H1 (cell line): ENCODE results near the gene ACADVL. TPM values are rescaled to one million over a fixed set of nuclear protein-coding genes. Genes with fewer than 3 reads are reported as not detected.

Experiments used
- CTCF ChIA-PET: fragments of 300-600 bp; sonication (Branson Sonifier 250); formaldehyde crosslinking; loops from one replicate; lab custom pipeline; 2021; ENCODE audit not compliant: partially characterized antibody; lab: Charles Lee
- POLR2A ChIA-PET: fragments of 300-600 bp; sonication (Branson Sonifier 250); formaldehyde crosslinking; loops from one replicate; lab custom pipeline; 2021; ENCODE audit warnings: inconsistent platforms; ENCODE audit not compliant: partially characterized antibody; lab: Charles Lee
- DNase-seq, 2 experiments: peaks; one replicate each; pipeline versions ENCODE4 v3.0.0 to v3.0.0-alpha.2; 2010 to 2022; ENCODE audit warnings: low spot score in 2 of 2, low read depth in 1 of 2, mixed read lengths in 1 of 2
- FAIRE-seq: peaks from 2 replicates; lab custom pipeline; 2011; peaks lifted over from hg19 to GRCh38; lab: Jason Lieb, UNC
- H2AFZ ChIP-seq: 2 replicates; pipeline ENCODE4 v1.8.1; 2012; ENCODE audit warnings: low read length, inconsistent platforms
- H2AK5ac ChIP-seq: 2 replicates; pipeline ENCODE4 v1.6.1; 2013; ENCODE audit warnings: low read depth, low read length
- H2BK120ac ChIP-seq: replicated peaks from 2 replicates; pipeline ENCODE3; 2013; ENCODE audit warnings: low read depth, low read length, inconsistent platforms
- H2BK12ac ChIP-seq: 2 replicates; pipeline ENCODE4 v1.6.1; 2013; ENCODE audit warnings: low read depth, low read length
- H2BK15ac ChIP-seq: 2 replicates; pipeline ENCODE4 v1.6.1; 2013; ENCODE audit warnings: low read length
- H2BK20ac ChIP-seq: 2 replicates; pipeline ENCODE4 v1.6.1; 2013; ENCODE audit warnings: low read length
- H2BK5ac ChIP-seq: 2 replicates; pipeline ENCODE4 v1.6.1; 2013; ENCODE audit warnings: low read depth, low read length
- H3K14ac ChIP-seq: 2 replicates; pipeline ENCODE4 v1.6.1; 2013; ENCODE audit warnings: inconsistent platforms; ENCODE audit not compliant: insufficient read length
- H3K18ac ChIP-seq: 2 replicates; pipeline ENCODE4 v1.6.1; 2013; ENCODE audit warnings: low read length; ENCODE audit errors: extremely low read depth
- H3K23ac ChIP-seq: 2 replicates; pipeline ENCODE4 v1.6.1; 2013; ENCODE audit warnings: inconsistent platforms; ENCODE audit not compliant: insufficient read length
- H3K23me2 ChIP-seq: 2 replicates; pipeline ENCODE4 v1.6.1; 2013; ENCODE audit warnings: low read depth, low read length
- H3K27ac ChIP-seq: 2 replicates; pipeline ENCODE4 v1.6.1; 2011; ENCODE audit warnings: low read depth, low read length, inconsistent platforms
- H3K27me3 ChIP-seq, 4 experiments: replicated peaks in 1 of 4; 1 replicate in 1 of 4; 2 replicates in 3 of 4; pipeline versions ENCODE4 v1.6.1 to v1.8.1; 2011 to 2013; ENCODE audit warnings: low read length in 3 of 4, mild to moderate bottlenecking in 3 of 4, inconsistent platforms in 2 of 4, mixed read lengths in 2 of 4, moderate library complexity in 1 of 4; ENCODE audit not compliant: control insufficient read depth in 3 of 4, insufficient read depth in 3 of 4; ENCODE audit errors: extremely low read depth in 1 of 4
- H3K36me3 ChIP-seq, 4 experiments: 2 replicates each; pipeline versions ENCODE4 v1.6.1 to v1.8.1; 2011 to 2013; ENCODE audit warnings: mild to moderate bottlenecking in 4 of 4, low read length in 3 of 4, moderate library complexity in 2 of 4, control low read depth in 1 of 4, inconsistent platforms in 1 of 4; ENCODE audit not compliant: insufficient read depth in 4 of 4, control insufficient read depth in 2 of 4
- H3K4ac ChIP-seq: replicated peaks from 2 replicates; pipeline ENCODE3; 2013; ENCODE audit warnings: low read length, low read depth, mixed read lengths, inconsistent platforms; ENCODE audit not compliant: insufficient read length
- H3K4me1 ChIP-seq, 4 experiments: replicated peaks in 1 of 4; 1 replicate in 1 of 4; 2 replicates in 3 of 4; pipeline versions ENCODE4 v1.6.1 to v1.8.1; 2011 to 2013; ENCODE audit warnings: low read length in 3 of 4, inconsistent platforms in 2 of 4, mixed read lengths in 1 of 4; ENCODE audit not compliant: insufficient read depth in 4 of 4, control insufficient read depth in 3 of 4
- H3K4me2 ChIP-seq, 2 experiments: 2 replicates each; pipeline versions ENCODE4 v1.6.1 to v1.8.1; 2011 to 2013; ENCODE audit warnings: low read depth in 2 of 2, low read length in 2 of 2, control low read depth in 1 of 2, inconsistent platforms in 1 of 2, mild to moderate bottlenecking in 1 of 2; ENCODE audit not compliant: insufficient read depth in 1 of 2
- H3K4me3 ChIP-seq, 4 experiments: fragments of 200-600, 300-600 bp in 1 of 4; sonication (generic), shearing (Covaris generic), sonication (Bioruptor Twin) in 1 of 4; 2 replicates each; pipeline versions ENCODE4 v1.5.1 to v1.8.1; 2011 to 2016; ENCODE audit warnings: low read length in 4 of 4, low read depth in 3 of 4, control low read depth in 2 of 4, inconsistent platforms in 2 of 4, mild to moderate bottlenecking in 2 of 4, mixed read lengths in 1 of 4, moderate library complexity in 1 of 4; ENCODE audit not compliant: insufficient read depth in 2 of 4; ENCODE audit errors: extremely low read depth in 1 of 4
- H3K56ac ChIP-seq: replicated peaks from 2 replicates; pipeline ENCODE3; 2013; ENCODE audit warnings: low read depth, mild to moderate bottlenecking, mixed read lengths, low read length, inconsistent platforms; ENCODE audit not compliant: insufficient read length
- H3K79me1 ChIP-seq: 2 replicates; pipeline ENCODE4 v1.6.1; 2013; ENCODE audit warnings: low read depth, low read length, control low read depth
- H3K79me2 ChIP-seq, 2 experiments: 2 replicates each; pipeline versions ENCODE4 v1.6.1 to v1.8.1; 2012 to 2013; ENCODE audit warnings: low read length in 2 of 2, mild to moderate bottlenecking in 2 of 2, inconsistent platforms in 1 of 2; ENCODE audit not compliant: insufficient read depth in 2 of 2, control insufficient read depth in 1 of 2
- H3K9ac ChIP-seq, 4 experiments: replicated peaks in 1 of 4; 1 replicate in 1 of 4; 2 replicates in 3 of 4; pipeline versions ENCODE4 v1.6.1 to v1.8.1; 2011 to 2013; ENCODE audit warnings: low read depth in 3 of 4, low read length in 3 of 4, control low read depth in 2 of 4, mild to moderate bottlenecking in 2 of 4, moderate library complexity in 2 of 4, inconsistent platforms in 1 of 4; ENCODE audit errors: extremely low read depth in 1 of 4
- H3K9me3 ChIP-seq, 2 experiments: 2 replicates each; pipeline versions ENCODE4 v1.6.1 to v1.8.1; 2012 to 2013; ENCODE audit warnings: mild to moderate bottlenecking in 2 of 2, moderate library complexity in 2 of 2, control low read depth in 1 of 2, inconsistent platforms in 1 of 2, low read depth in 1 of 2, low read length in 1 of 2, mixed read lengths in 1 of 2; ENCODE audit not compliant: insufficient read depth in 2 of 2
- H4K20me1 ChIP-seq, 2 experiments: replicated peaks in 1 of 2; 2 replicates each; pipeline versions ENCODE3 to v1.8.1; 2011 to 2013; ENCODE audit warnings: inconsistent platforms in 2 of 2, low read length in 2 of 2, mild to moderate bottlenecking in 1 of 2; ENCODE audit not compliant: insufficient read depth in 2 of 2, control insufficient read depth in 1 of 2
- H4K5ac ChIP-seq: 2 replicates; pipeline ENCODE4 v1.6.1; 2013; ENCODE audit warnings: low read length, low read depth, mixed read lengths, inconsistent platforms; ENCODE audit not compliant: insufficient read length
- H4K8ac ChIP-seq: 2 replicates; pipeline ENCODE4 v1.8.0; 2013; ENCODE audit warnings: mild to moderate bottlenecking, moderate library complexity, low read length, inconsistent platforms; ENCODE audit not compliant: insufficient read depth; ENCODE audit errors: extremely low read depth
- H4K91ac ChIP-seq: replicated peaks from 2 replicates; pipeline ENCODE3; 2013; ENCODE audit warnings: low read length, mixed read lengths, inconsistent platforms; ENCODE audit not compliant: insufficient read length
- CBX5 ChIP-seq: fragments of 300-800, 300-1000 bp; sonication (generic); IDR thresholded peaks from 2 replicates; pipeline ENCODE4 v1.7.1; 2016; ENCODE audit warnings: antibody characterized with exemption, low read length, low read depth
- CTCF ChIP-seq, 3 experiments: IDR thresholded peaks; 1 replicate in 2 of 3; 2 replicates in 1 of 3; pipeline versions ENCODE4 v1.5.1 to v1.6.1; 2011; ENCODE audit warnings: low read length in 3 of 3, mild to moderate bottlenecking in 3 of 3, inconsistent platforms in 2 of 3, low read depth in 1 of 3, moderate library complexity in 1 of 3; ENCODE audit not compliant: insufficient read depth in 1 of 3; ENCODE audit errors: control extremely low read depth in 1 of 3
- HDAC2 ChIP-seq, 2 experiments: fragments of 300-600 bp in 1 of 2; sonication (generic) in 1 of 2; IDR thresholded peaks; 2 replicates each; pipeline ENCODE4 v1.6.1; 2011 to 2012; ENCODE audit warnings: low read depth in 2 of 2, low read length in 2 of 2, mild to moderate bottlenecking in 2 of 2, moderate library complexity in 2 of 2, borderline replicate concordance in 1 of 2, inconsistent platforms in 1 of 2
- KDM1A ChIP-seq: fragments of 200-600, 300-600 bp; sonication (generic); IDR thresholded peaks from 2 replicates; pipeline ENCODE4 v1.7.1; 2016; ENCODE audit warnings: mild to moderate bottlenecking, low read length, borderline replicate concordance
- RNF2 ChIP-seq: fragments of 200-900, 300-1000 bp; sonication (generic); IDR thresholded peaks from 2 replicates; pipeline ENCODE4 v1.7.1; 2016; ENCODE audit warnings: borderline replicate concordance, low read depth, mild to moderate bottlenecking, antibody characterized with exemption, low read length; ENCODE audit not compliant: poor library complexity, severe bottlenecking; ENCODE audit errors: missing control alignments
- SIRT6 ChIP-seq: IDR thresholded peaks from one replicate; pipeline ENCODE4 v1.7.1; 2012; ENCODE audit warnings: low read length, inconsistent platforms
- SUZ12 ChIP-seq: fragments of 200-600 bp; sonication (generic); IDR thresholded peaks from 2 replicates; pipeline ENCODE4 v1.6.1; 2012; ENCODE audit warnings: mild to moderate bottlenecking, inconsistent platforms, low read length, moderate library complexity, mixed read lengths
- WGBS, 2 experiments: shearing (Covaris generic) in 1 of 2; methylation state at CpG; one replicate each; pipeline versions ENCODE4 v1.1.6 to v1.1.7; 2013 to 2015; ENCODE audit warnings: low lambda C conversion rate in 2 of 2, mixed read lengths in 2 of 2, inconsistent platforms in 1 of 2, low coverage in 1 of 2, missing lambda C conversion rate in 1 of 2; ENCODE audit not compliant: insufficient replicate concordance in 2 of 2, insufficient coverage in 1 of 2, insufficient read length in 1 of 2; ENCODE audit errors: extremely low coverage in 1 of 2, missing lambda C conversion rate in 1 of 2; 5-methylcytosine and 5-hydroxymethylcytosine counted together
- polyA plus RNA-seq, 7 experiments: library from polyadenylated mRNA; depleted of rRNA in 3 of 7; stranded (reverse) in 5 of 7; unstranded in 2 of 7; fragments of >200 nt in 5 of 7; fragments of 200-250 nt in 2 of 7; gene quantifications; 1 replicate in 5 of 7; 2 replicates in 1 of 7; 4 replicates in 1 of 7; pipeline versions ENCODE4 v1.2.1 to v1.2.3, GENCODE V29; 2011 to 2013; ENCODE audit warnings: missing spikeins in 2 of 7, mixed read lengths in 2 of 7
- total RNA-seq: library from RNA; stranded (reverse); fragmentation: NEBNext Ultra II Directional; extraction: Animal tissue kit (Norgen Biotek cat#: 25700); gene quantifications from 2 replicates; pipeline ENCODE4 v1.2.1, GENCODE V29; 2021
- TF ChIP-seq, protein P1 (sequence below): IDR thresholded peaks from 2 replicates; pipeline ENCODE4 v1.6.1; 2012; ENCODE audit warnings: inconsistent platforms

The ACADVL gene
- total and polyA plus RNA-seq, 2 of the 8 experiments (the other 6 are each of a cell fraction or from before 2014, with no cell fraction given) = 181 to 231 TPM

- H3K9me3 ChIP-seq = no peaks in the 10 kb centered on the region
- no peak overlapping the region for H3K14ac ChIP-seq
- H3K4ac ChIP-seq = no peak overlapping the region
- no peak overlapping the region for H2AK5ac ChIP-seq
- POLR2A ChIA-PET = interaction anchor here (5.4 kb wide), 1 partner anchor 8 kb away, joined by 80 read pairs; the partner anchor contains the start of gene CLDN7
- H3K27ac ChIP-seq = 0 out of 2 replicates have a peak overlapping the region, but pooled peaks have one; percentile 97
- peaks cover 2 to 19% (median 10%) of the 10 kb centered on the region in 4 experiments; a peak in 6 of 8 replicates for H3K36me3 ChIP-seq
- CTCF ChIA-PET = no interaction called here
- no peak overlapping the region for H2AFZ ChIP-seq
- H4K20me1 ChIP-seq = peaks cover 4 to 11% of the 10 kb centered on the region in 2 experiments
- no peak overlapping the region for H3K23ac ChIP-seq
- TF ChIP-seq HDAC2 (IDR thresholded peaks at IDR 0.05; ENCODE audit: borderline replicate concordance in 1 of 2, low read depth in 2 of 2, low read length in 2 of 2) (no peak), CTCF (IDR thresholded peaks at IDR 0.05; ENCODE audit: control extremely low read depth in 1 of 3, insufficient read depth in 1 of 3, low read depth in 1 of 3, low read length in 3 of 3) (no peak), RNF2 (no peak), SIRT6 (no peak), CBX5 (no peak), SUZ12 (no peak), KDM1A (no peak)
- TF ChIP-seq, protein P1, sequence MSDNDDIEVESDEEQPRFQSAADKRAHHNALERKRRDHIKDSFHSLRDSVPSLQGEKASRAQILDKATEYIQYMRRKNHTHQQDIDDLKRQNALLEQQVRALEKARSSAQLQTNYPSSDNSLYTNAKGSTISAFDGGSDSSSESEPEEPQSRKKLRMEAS = no peak
- TF ChIP-seq, all 59 proteins: peak for 0
- Histone ChIP-seq H2BK5ac (no peak overlapping the region), H2BK12ac (no peak overlapping the region), H3K27me3 (no peaks in the 10 kb centered on the region), H3K4me2 (peak overlapping the region; percentile 79 to 89), H2BK120ac (no peak overlapping the region), H3K56ac (no peak overlapping the region), H3K23me2 (peaks cover 7% of the 10 kb centered on the region), H3K9ac (peak overlapping the region in 3 of 4 experiments; percentile 58 to 90 (median 89); a peak in 6 of 7 replicates), H2BK20ac (no peak overlapping the region), H2BK15ac (no peak overlapping the region), H3K4me3 (peak overlapping the region; percentile 58 to 84 (median 79)), H3K79me1 (peaks cover 16% of the 10 kb centered on the region), H3K4me1 (peaks cover 0 to 9% (median 4%) of the 10 kb centered on the region in 4 experiments; a peak in 6 of 7 replicates), H4K91ac (no peak overlapping the region), H4K5ac (no peak overlapping the region), H3K18ac (no peak overlapping the region), H4K8ac (no peak overlapping the region), H3K79me2 (peaks cover 23 to 41% of the 10 kb centered on the region in 2 experiments)
- DNase-seq (no peak), FAIRE-seq (no peak)
- WGBS, 2 experiments = 83% methylated on average over 5 of the region's 5 CpGs; no CpG with 5 or more reads in 1 of the 2 experiments
Observed at GRCh38 chr17:7253082-7253481, 33.3 kb downstream of the ACADVL start.
